ENCODE results near the gene CCDC197.

DNA sequence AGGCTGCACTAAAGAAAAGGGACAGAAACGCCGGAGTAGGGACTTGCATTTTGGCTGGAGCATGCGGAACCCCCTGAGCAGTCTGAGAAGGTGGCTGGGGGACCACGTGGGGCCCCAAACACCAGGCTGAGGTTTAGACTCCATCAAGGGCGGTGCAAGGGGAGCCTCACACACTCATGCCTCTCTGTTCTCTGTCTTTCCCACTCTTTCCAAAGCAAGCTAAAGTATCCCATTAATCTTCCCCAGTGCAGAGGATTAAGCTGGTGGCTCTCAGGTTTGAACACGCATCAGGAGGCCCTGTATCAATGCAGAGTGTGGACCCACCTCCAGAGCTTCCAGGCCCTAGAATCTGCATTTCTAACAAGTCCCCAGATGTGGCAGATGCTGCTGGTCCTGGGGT, 13.5 kb downstream of the CCDC197 start:
- TF ChIP-seq CTCF (IDR thresholded peaks at IDR 0.05), result no peak
- no peak for TF ChIP-seq POLR2A (IDR thresholded peaks at IDR 0.05)
- TF ChIP-seq EP300 (IDR thresholded peaks at IDR 0.05), result no peak

Measured in ovary (tissue), 3 donors.